Adrenal gland (tissue), 12 donors: Measurements from ENCODE around the gene SLC24A3. TPM values are rescaled to one million over a fixed set of nuclear protein-coding genes. Genes with fewer than 3 reads are reported as not detected.

ENCODE experiments used
- DNase-seq, 7 donors: peaks; one replicate each; pipeline ENCODE4 v3.0.0-alpha.2; 2019 to 2020
- H3K27ac ChIP-seq, 5 donors: fragments of 200-600 bp; sonication (generic) in 4 of 5; 1 replicate in 3 of 5; 2 replicates in 2 of 5; pipeline versions ENCODE4 v1.5.1 to v1.8.0; 2016 to 2020; ENCODE audit warnings: mild to moderate bottlenecking in 1 of 5
- H3K27me3 ChIP-seq: fragments of 200-600 bp; 2 replicates; pipeline ENCODE4 v1.8.0; 2021
- H3K36me3 ChIP-seq, 2 donors: fragments of 200-600 bp; replicated peaks in 1 of 2; 1 replicate in 1 of 2; 2 replicates in 1 of 2; pipeline versions ENCODE4 v1.5.1 to v1.8.0; 2018 to 2022
- H3K4me1 ChIP-seq, 2 donors: fragments of 200-600 bp; replicated peaks in 1 of 2; 1 replicate in 1 of 2; 2 replicates in 1 of 2; pipeline versions ENCODE4 v1.5.1 to v1.8.0; 2018 to 2021
- H3K4me3 ChIP-seq, 4 donors: fragments of 200-600 bp; sonication (generic) in 3 of 4; one replicate each; pipeline ENCODE4 v1.5.1; 2016 to 2018
- H3K9me3 ChIP-seq, 3 donors: fragments of 200-600 bp; sonication (generic) in 1 of 3; replicated peaks in 1 of 3; 1 replicate in 2 of 3; 2 replicates in 1 of 3; pipeline versions ENCODE4 v1.5.1 to v1.8.0; 2016 to 2021
- POLR2A ChIP-seq, 2 donors: fragments of 450-650 bp; IDR thresholded peaks; one replicate each; pipeline ENCODE4 v1.6.1; 2017; ENCODE audit warnings: antibody characterized with exemption in 2 of 2, mild to moderate bottlenecking in 2 of 2, moderate library complexity in 1 of 2
- WGBS, 4 donors: extraction: QIAGEN DNeasy Blood & Tissue Kit in 2 of 4; methylation state at CpG; one replicate each; pipeline versions ENCODE4 v1.1.5 to v1.1.7; 2013 to 2017; 5-methylcytosine and 5-hydroxymethylcytosine counted together
- intact Hi-C, 2 donors: fragments of 100-400 bp; cut with DNase I; formaldehyde crosslinking; loops; one replicate each; pipeline versions ENCODE4 v1.14.1 to v1.15.0; 2022 to 2023
- polyA plus RNA-seq, 3 donors: library from polyadenylated mRNA; stranded (reverse); fragments of 200-250 nt in 2 of 3; fragments of 350-450 nt in 1 of 3; fragmentation: Illumina TruSeq in 1 of 3; extraction: RNeasy Lipid Tissue Mini Kit (QIAGEN cat#74804) in 1 of 3; gene quantifications; one replicate each; pipeline ENCODE4 v1.2.3, GENCODE V29; 2013 to 2014
- total RNA-seq, 9 donors: library from RNA; depleted of rRNA in 4 of 9; stranded (reverse); fragments of >200 nt in 4 of 9; fragments of 120-200 nt in 1 of 9; fragmentation: NEBNext Ultra II Directional in 1 of 9; extraction: Animal tissue kit (Norgen Biotek cat#: 25700) in 1 of 9; gene quantifications; one replicate each; pipeline versions ENCODE4 v1.1.0 to v1.2.4, GENCODE V29; 2013 to 2023
- TF ChIP-seq, protein P1 (sequence below), 6 experiments: fragments of 450-650 bp in 4 of 6; fragments of 200-600 bp in 2 of 6; sonication (generic) in 1 of 6; IDR thresholded peaks; 1 replicate in 5 of 6; 2 replicates in 1 of 6; pipeline versions ENCODE4 v1.5.1 to v1.8.0; 2016 to 2021; ENCODE audit warnings: antibody characterized with exemption in 6 of 6, mild to moderate bottlenecking in 2 of 6, moderate library complexity in 1 of 6
- donor health status: healthy with polysubstance abuse.
- donor health status: Bipolar disorder and iron deficiency.
- donor health status: DM: yes; HTN: yes; CAD: no.
- donor health status: DM: no; HTN: no; CAD: no.
- donor health status: DM: no; HTN: no; CAD: no.
- donor health status: DM: yes; HTN: yes; CAD: no.

Gene SLC24A3
- total and polyA plus RNA-seq, 12 donors = 0.89 to 44.4 (median 2.7) TPM

DNA sequence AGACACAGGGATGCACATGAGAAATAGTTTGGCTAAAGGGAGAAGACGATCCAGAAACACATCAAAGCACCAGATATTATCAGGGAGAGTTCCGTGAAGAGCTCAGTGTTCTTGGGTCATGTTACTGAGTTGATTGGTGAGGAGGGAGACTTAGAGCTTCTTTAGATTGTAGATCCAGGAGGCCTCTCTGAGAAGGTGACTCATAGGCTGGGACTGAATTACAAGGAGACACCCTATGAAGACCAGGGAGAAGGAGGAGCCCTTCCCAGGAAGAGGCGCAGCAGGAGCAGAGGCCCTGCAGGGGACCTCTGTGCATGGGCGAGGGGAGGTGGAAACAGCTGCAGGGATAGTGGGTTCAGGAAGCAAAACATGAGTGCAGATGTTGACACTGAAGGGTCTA, 196.5 kb downstream of the SLC24A3 start:
- WGBS, 4 donors = 85 to 90% (median 88%) methylated on average over 4 of the region's 4 CpGs
- no peak for TF ChIP-seq POLR2A (IDR thresholded peaks at IDR 0.05)
- TF ChIP-seq, protein P1, sequence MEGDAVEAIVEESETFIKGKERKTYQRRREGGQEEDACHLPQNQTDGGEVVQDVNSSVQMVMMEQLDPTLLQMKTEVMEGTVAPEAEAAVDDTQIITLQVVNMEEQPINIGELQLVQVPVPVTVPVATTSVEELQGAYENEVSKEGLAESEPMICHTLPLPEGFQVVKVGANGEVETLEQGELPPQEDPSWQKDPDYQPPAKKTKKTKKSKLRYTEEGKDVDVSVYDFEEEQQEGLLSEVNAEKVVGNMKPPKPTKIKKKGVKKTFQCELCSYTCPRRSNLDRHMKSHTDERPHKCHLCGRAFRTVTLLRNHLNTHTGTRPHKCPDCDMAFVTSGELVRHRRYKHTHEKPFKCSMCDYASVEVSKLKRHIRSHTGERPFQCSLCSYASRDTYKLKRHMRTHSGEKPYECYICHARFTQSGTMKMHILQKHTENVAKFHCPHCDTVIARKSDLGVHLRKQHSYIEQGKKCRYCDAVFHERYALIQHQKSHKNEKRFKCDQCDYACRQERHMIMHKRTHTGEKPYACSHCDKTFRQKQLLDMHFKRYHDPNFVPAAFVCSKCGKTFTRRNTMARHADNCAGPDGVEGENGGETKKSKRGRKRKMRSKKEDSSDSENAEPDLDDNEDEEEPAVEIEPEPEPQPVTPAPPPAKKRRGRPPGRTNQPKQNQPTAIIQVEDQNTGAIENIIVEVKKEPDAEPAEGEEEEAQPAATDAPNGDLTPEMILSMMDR (IDR thresholded peaks at IDR 0.05) = no peak
- intact Hi-C loops = no loop called here

DNA sequence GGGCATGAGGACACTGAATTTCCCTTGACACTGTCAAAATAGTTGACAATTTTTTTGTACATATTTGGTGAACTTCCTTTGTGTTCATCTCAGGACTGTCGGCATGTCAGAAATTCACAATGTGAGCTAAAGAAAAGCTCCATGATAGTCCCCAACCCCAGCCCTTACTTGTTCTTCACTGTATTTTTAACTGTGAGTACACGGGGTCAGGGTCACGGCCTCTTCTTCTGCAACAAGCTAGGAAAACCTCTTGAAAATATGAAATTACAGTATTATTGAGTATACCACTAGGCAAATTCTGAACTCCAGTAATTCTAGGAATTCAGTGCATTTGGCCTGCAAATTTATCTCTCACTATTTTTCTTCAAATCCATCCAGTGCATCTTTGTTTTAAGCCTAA, 199.4 kb downstream of the SLC24A3 start:
- no peaks in the 10 kb centered on the region for H3K9me3 ChIP-seq
- no peak overlapping the region for H3K4me3 ChIP-seq
- H3K36me3 ChIP-seq = no peaks in the 10 kb centered on the region
- no peaks in the 10 kb centered on the region for H3K27me3 ChIP-seq
- H3K4me1 ChIP-seq = no peaks in the 10 kb centered on the region
- 65 to 74% (median 71%) methylated on average over 3 of the region's 3 CpGs for WGBS, 4 donors
- no peak for TF ChIP-seq POLR2A (IDR thresholded peaks at IDR 0.05)
- intact Hi-C loops = no loop called here
- no peak overlapping the region for H3K27ac ChIP-seq
- no peak for DNase-seq

More for the DNA sequence above, 196.5 kb downstream of the SLC24A3 start:
- no peak overlapping the region for H3K27ac ChIP-seq
- H3K4me3 ChIP-seq = no peak overlapping the region
- no peak for DNase-seq
- no peaks in the 10 kb centered on the region for H3K4me1 ChIP-seq
- H3K9me3 ChIP-seq = no peaks in the 10 kb centered on the region
- H3K27me3 ChIP-seq = no peaks in the 10 kb centered on the region
- no peaks in the 10 kb centered on the region for H3K36me3 ChIP-seq

DNA sequence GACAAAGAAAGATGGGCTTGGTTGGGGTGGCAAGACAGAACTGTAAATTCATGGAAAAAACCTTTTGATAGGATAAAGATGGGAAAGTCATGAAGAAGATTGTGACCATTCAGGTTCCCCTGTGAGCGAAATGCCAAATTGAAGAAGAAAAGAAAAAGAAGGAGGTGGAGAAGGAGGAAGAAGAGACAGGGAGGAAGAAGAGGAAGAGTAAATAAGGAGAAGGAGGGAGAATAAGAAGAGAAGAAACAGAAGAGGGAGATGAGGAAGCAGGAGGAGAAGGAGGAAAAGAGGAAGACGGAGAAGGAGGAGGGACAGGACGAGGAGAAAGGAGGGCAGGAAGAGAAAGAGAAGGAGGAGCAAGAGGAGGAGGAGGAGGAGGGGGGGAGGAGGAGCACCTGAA, 199.8 kb downstream of the SLC24A3 start:
- intact Hi-C loops = no loop called here
- Histone ChIP-seq H3K27ac (no peak overlapping the region), H3K4me3 (no peak overlapping the region), H3K9me3 (no peaks in the 10 kb centered on the region), H3K27me3 (no peaks in the 10 kb centered on the region), H3K36me3 (no peaks in the 10 kb centered on the region), H3K4me1 (no peaks in the 10 kb centered on the region)
- DNase-seq = no peak
- WGBS, 4 donors = 77 to 90% (median 78%) methylated on average over 3 of the region's 3 CpGs
- no peak for TF ChIP-seq POLR2A (IDR thresholded peaks at IDR 0.05)
- TF ChIP-seq, protein P1 (IDR thresholded peaks at IDR 0.05) = no peak

DNA sequence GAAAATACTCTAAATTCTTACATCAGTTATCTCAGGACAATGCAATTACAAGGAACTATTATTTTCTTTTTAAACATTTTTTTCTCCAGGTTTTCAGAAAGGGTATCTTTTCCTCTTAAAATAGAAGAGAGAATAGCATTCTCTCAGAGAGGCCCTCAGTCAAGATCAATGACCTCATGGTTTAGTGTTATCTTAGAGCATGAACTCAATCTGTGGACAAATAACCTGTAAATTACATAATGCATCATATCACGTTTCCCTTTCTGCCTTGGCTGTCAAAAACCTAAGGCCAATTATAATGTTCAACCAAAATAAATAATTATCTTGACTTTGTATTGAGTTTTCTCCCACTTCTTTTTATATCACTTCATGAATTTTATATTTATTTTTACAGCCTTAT, 202.2 kb downstream of the SLC24A3 start:
- WGBS, 4 donors = 37 to 54% (median 43%) methylated on average over 1 of the region's 1 CpG
- H3K36me3 ChIP-seq = no peaks in the 10 kb centered on the region
- H3K9me3 ChIP-seq = no peaks in the 10 kb centered on the region
- no peaks in the 10 kb centered on the region for H3K4me1 ChIP-seq
- H3K4me3 ChIP-seq = no peak overlapping the region
- no peaks in the 10 kb centered on the region for H3K27me3 ChIP-seq
- intact Hi-C loops = no loop called here
- no peak overlapping the region for H3K27ac ChIP-seq
- TF ChIP-seq POLR2A (IDR thresholded peaks at IDR 0.05) = no peak
- TF ChIP-seq, protein P1 (IDR thresholded peaks at IDR 0.05) = no peak
- no peak for DNase-seq

DNA sequence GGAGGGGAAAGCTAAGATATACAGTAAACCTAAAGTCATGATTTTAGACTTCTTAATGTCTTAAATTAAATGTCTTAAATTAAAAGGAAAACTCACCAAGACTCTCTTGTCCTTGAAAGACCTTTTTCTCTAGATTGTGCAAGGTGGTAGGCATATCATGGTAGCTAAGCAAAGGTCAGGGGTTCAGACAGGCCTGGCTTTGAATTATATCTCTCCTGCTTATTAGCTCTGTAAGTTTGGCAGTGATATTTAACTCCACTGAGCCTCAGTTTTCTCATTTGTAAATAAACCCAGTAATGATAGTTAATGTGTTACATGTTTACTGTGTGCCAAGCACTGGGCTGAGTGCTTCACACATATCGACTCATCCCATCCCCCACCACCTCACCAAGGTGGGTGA, 203.3 kb downstream of the SLC24A3 start:
- no peak for DNase-seq

More for the DNA sequence above, 203.3 kb downstream of the SLC24A3 start:
- Histone ChIP-seq H3K36me3 (no peaks in the 10 kb centered on the region), H3K27ac (no peak overlapping the region), H3K27me3 (no peaks in the 10 kb centered on the region), H3K4me3 (no peak overlapping the region), H3K4me1 (no peaks in the 10 kb centered on the region), H3K9me3 (no peaks in the 10 kb centered on the region)
- TF ChIP-seq, protein P1 (IDR thresholded peaks at IDR 0.05) = no peak
- TF ChIP-seq POLR2A (IDR thresholded peaks at IDR 0.05) = no peak
- 71 to 94% (median 91%) methylated on average over 1 of the region's 1 CpG for WGBS, 4 donors
- intact Hi-C loops = no loop called here
